ENCODE measurements around the gene INSRR.

Gene INSRR

GRCh38 chr1:156893048-156893953 lies 34.4 kb upstream of the INSRR start, which contains the start of gene PEAR1:
TSS of gene PEAR1 (plus strand) at chr1:156893718. CDS start at chr1:156903927, 10,209 bp downstream.
- DNase-seq = no peak

- peak; percentile 97 for DNase-seq
Measured at GRCh38 chr1:156892190-156893047, 33.5 kb upstream of the INSRR start.

- peak; percentile 77 for DNase-seq
Measured at GRCh38 chr1:156889802-156890580, 31.1 kb upstream of the INSRR start.

- DNase-seq = no peak
Measured at GRCh38 chr1:156887734-156888133, 28.8 kb upstream of the INSRR start.

- DNase-seq = no peak
Measured at GRCh38 chr1:156887317-156887716, 28.4 kb upstream of the INSRR start.

- DNase-seq = no peak
Measured at GRCh38 chr1:156886583-156887281, 27.8 kb upstream of the INSRR start.

GRCh38 chr1:156885880-156886355 lies 27.0 kb upstream of the INSRR start:
- no peak for DNase-seq

- no peak for DNase-seq
Measured at GRCh38 chr1:156885314-156885713, 26.4 kb upstream of the INSRR start.

- no peak for DNase-seq
Measured at GRCh38 chr1:156884560-156885184, 25.8 kb upstream of the INSRR start.

- DNase-seq = no peak
Measured at GRCh38 chr1:156883919-156884318, 25.0 kb upstream of the INSRR start.

- no peak for DNase-seq
Measured at GRCh38 chr1:156882543-156882942, 23.6 kb upstream of the INSRR start.

- no peak for DNase-seq
Measured at GRCh38 chr1:156881663-156882062, 22.7 kb upstream of the INSRR start.

GRCh38 chr1:156881101-156881500 lies 22.2 kb upstream of the INSRR start:
- DNase-seq = no peak

- no peak for DNase-seq
Measured at GRCh38 chr1:156880473-156880872, 21.6 kb upstream of the INSRR start.

GRCh38 chr1:156879876-156880275 lies 21.0 kb upstream of the INSRR start:
- no peak for DNase-seq

GRCh38 chr1:156877433-156878170 lies 18.7 kb upstream of the INSRR start:
- DNase-seq = no peak

GRCh38 chr1:156876281-156876680 lies 17.4 kb upstream of the INSRR start:
- no peak for DNase-seq

GRCh38 chr1:156875341-156875615 lies 16.4 kb upstream of the INSRR start:
- no peak for DNase-seq

- DNase-seq = no peak
Measured at GRCh38 chr1:156874572-156875340, 15.8 kb upstream of the INSRR start.

- no peak for DNase-seq
Measured at GRCh38 chr1:156874142-156874541, 15.2 kb upstream of the INSRR start.

Measured in inflammatory macrophage treated with lipopolysaccharide for 4 hours (primary cell).